ENCODE measurements around the gene PNPLA3.

Gene PNPLA3

DNA sequence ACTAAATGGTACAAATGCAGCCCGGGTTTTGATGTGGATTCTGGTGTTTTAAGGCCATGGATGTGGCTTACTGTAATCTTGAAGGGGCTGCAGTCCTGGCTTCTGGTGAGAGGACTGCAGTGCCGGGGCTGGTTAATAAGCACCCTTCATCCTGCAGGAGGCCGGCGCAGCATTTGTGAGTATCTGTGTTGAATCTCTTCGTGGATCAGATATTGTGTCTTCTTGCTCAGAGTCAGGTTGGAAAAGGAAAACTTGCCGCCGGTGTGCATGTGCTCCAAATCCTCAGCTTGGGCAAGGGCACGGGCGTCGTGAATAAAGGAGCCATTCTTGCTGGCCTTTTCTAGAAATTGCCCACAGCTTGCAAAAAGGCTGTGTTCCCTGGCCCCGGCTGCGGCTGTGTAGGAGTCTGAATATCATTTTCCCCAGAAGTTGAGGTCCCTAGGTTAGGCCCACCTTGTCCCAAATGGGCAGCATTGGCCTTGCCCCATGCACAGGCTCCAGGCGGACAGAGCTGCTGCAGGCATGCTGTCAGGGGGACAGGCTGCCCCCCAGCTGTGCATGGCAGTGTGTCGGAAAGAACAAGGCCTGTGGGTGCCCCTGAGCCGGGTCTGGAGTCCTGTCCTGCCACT lies 71.6 kb downstream of the PNPLA3 start:
- ATAC-seq = no peak
- H3K4me3 Mint-ChIP-seq = peak overlapping the region; percentile 83
- H3K27ac Mint-ChIP-seq = peak overlapping the region; percentile 89
- DNase-seq = no peak
- H3K27me3 Mint-ChIP-seq = no peaks in the 10 kb centered on the region
- H3K36me3 Mint-ChIP-seq (ENCODE audit: low read depth) = peaks cover 40% of the 10 kb centered on the region
- peaks cover 30% of the 10 kb centered on the region for H3K4me1 Mint-ChIP-seq
- no peaks in the 10 kb centered on the region for H3K9me3 Mint-ChIP-seq

DNA sequence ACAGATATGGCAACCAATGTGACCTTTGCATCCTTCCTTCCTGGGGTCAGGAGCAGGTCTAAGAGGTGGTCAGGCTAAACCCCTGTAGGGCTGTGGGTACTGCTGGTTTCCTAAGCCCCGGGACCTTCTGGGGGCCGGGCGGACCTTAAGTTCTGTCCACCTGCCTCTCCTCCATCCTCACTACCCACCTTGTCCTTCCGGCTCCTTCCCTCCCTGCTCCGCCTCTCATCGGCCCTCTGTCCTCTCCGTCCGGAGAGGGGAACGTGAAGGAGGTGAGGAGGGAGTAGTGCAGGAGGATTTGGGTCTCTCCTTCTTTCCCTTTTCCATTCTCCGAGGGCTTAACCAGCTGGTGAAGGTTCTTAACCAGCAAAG lies 72.2 kb downstream of the PNPLA3 start:
- Mint-ChIP-seq H3K36me3 (ENCODE audit: low read depth) (peaks cover 37% of the 10 kb centered on the region), H3K27ac (peak overlapping the region; percentile 89), H3K9me3 (no peaks in the 10 kb centered on the region), H3K4me3 (peak overlapping the region; percentile 83), H3K27me3 (no peaks in the 10 kb centered on the region), H3K4me1 (peaks cover 30% of the 10 kb centered on the region)
- ATAC-seq (peak; percentile 17), DNase-seq (no peak)

- no peaks in the 10 kb centered on the region for H3K9me3 Mint-ChIP-seq
- H3K36me3 Mint-ChIP-seq (ENCODE audit: low read depth) = peaks cover 37% of the 10 kb centered on the region
- peaks cover 30% of the 10 kb centered on the region for H3K4me1 Mint-ChIP-seq
- DNase-seq (peak; percentile 75), ATAC-seq (peak; percentile 73)
- peak overlapping the region; percentile 83 for H3K4me3 Mint-ChIP-seq
- no peaks in the 10 kb centered on the region for H3K27me3 Mint-ChIP-seq
- H3K27ac Mint-ChIP-seq = peak overlapping the region; percentile 89
Observed at GRCh38 chr22:43996170-43996980, 72.8 kb downstream of the PNPLA3 start.

DNA sequence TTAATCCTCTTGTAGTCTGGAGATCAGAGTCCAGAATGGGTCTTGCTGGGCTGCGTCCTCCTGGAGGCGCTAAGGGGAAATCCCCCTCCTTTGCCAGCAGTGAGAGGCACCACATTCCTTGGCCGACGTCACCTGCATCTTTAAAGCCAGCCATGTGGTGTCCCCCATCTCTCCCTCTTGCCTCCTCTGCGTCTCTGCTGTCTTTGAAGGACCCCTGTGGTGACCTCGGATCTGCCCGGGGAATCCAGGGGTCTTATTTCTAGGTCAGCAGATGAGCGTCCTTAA lies 73.3 kb downstream of the PNPLA3 start:
- Mint-ChIP-seq H3K9me3 (no peaks in the 10 kb centered on the region), H3K27ac (no peak overlapping the region), H3K27me3 (no peaks in the 10 kb centered on the region), H3K36me3 (ENCODE audit: low read depth) (peaks cover 33% of the 10 kb centered on the region), H3K4me3 (peak overlapping the region; percentile 83), H3K4me1 (peaks cover 30% of the 10 kb centered on the region)
- no peak for ATAC-seq
- DNase-seq = no peak
